CD14-positive monocyte (primary cell): ENCODE data around the gene STARD3. TPM values are rescaled to one million over a fixed set of nuclear protein-coding genes. Genes with fewer than 3 reads are reported as not detected.

Source experiments
- DNase-seq, 3 donors: peaks; one replicate each; pipeline ENCODE4 v3.0.0-alpha.2; 2011 to 2022
- H2AFZ ChIP-seq: 2 replicates; pipeline ENCODE4 v1.6.0; 2012; ENCODE audit warnings: mild to moderate bottlenecking, low read depth, low read length, inconsistent platforms; ENCODE audit not compliant: insufficient read depth, poor library complexity, severe bottlenecking
- H3K27ac ChIP-seq, 2 donors: 1 replicate in 1 of 2; 2 replicates in 1 of 2; pipeline ENCODE4 v1.5.1; 2012 to 2013; ENCODE audit warnings: low read length in 2 of 2, control low read depth in 1 of 2, inconsistent platforms in 1 of 2, low read depth in 1 of 2, mild to moderate bottlenecking in 1 of 2
- H3K27me3 ChIP-seq, 2 donors: one replicate each; pipeline versions ENCODE4 v1.6.0 to v1.6.1; 2011 to 2013; ENCODE audit warnings: low read length in 2 of 2; ENCODE audit not compliant: control insufficient read depth in 2 of 2, insufficient read depth in 2 of 2
- H3K36me3 ChIP-seq, 2 donors: replicated peaks in 1 of 2; 1 replicate in 1 of 2; 2 replicates in 1 of 2; pipeline versions ENCODE4 v1.5.1 to v1.6.1; 2012 to 2013; ENCODE audit warnings: low read length in 2 of 2, control low read depth in 1 of 2, inconsistent platforms in 1 of 2, mild to moderate bottlenecking in 1 of 2; ENCODE audit not compliant: insufficient read depth in 2 of 2, control insufficient read depth in 1 of 2
- H3K4me1 ChIP-seq, 2 donors: 1 replicate in 1 of 2; 2 replicates in 1 of 2; pipeline versions ENCODE4 v1.5.1 to v1.6.1; 2012 to 2013; ENCODE audit warnings: low read length in 2 of 2, control low read depth in 1 of 2, inconsistent platforms in 1 of 2, mild to moderate bottlenecking in 1 of 2, moderate library complexity in 1 of 2; ENCODE audit not compliant: insufficient read depth in 2 of 2, control insufficient read depth in 1 of 2
- H3K4me2 ChIP-seq: replicated peaks from 2 replicates; pipeline ENCODE3; 2012; ENCODE audit warnings: low read length, moderate library complexity, mild to moderate bottlenecking; ENCODE audit not compliant: poor library complexity, severe bottlenecking; ENCODE audit errors: extremely low read depth
- H3K4me3 ChIP-seq, 3 experiments: fragments of 200-600 bp in 1 of 3; sonication (generic) in 1 of 3; replicated peaks in 1 of 3; 1 replicate in 2 of 3; 2 replicates in 1 of 3; pipeline ENCODE4 v1.5.1; 2011 to 2013; ENCODE audit warnings: low read length in 3 of 3, mild to moderate bottlenecking in 3 of 3, control low read depth in 2 of 3, low read depth in 2 of 3, inconsistent platforms in 1 of 3, moderate library complexity in 1 of 3
- H3K79me2 ChIP-seq: 2 replicates; pipeline ENCODE4 v1.6.0; 2012; ENCODE audit warnings: mild to moderate bottlenecking, control low read depth, inconsistent platforms, low read length, moderate library complexity; ENCODE audit not compliant: insufficient read depth
- H3K9ac ChIP-seq: 2 replicates; pipeline ENCODE4 v1.6.0; 2017; ENCODE audit warnings: low read length, mild to moderate bottlenecking; ENCODE audit not compliant: insufficient read depth, poor library complexity, severe bottlenecking
- H3K9me3 ChIP-seq, 2 donors: replicated peaks in 1 of 2; 1 replicate in 1 of 2; 2 replicates in 1 of 2; pipeline versions ENCODE4 v1.5.1 to v1.6.1; 2012 to 2013; ENCODE audit warnings: low read length in 2 of 2, control low read depth in 1 of 2; ENCODE audit not compliant: control insufficient read depth in 1 of 2, insufficient read depth in 1 of 2
- H4K20me1 ChIP-seq: 2 replicates; pipeline ENCODE4 v1.6.0; 2012; ENCODE audit warnings: mild to moderate bottlenecking, low read length, control low read depth, moderate library complexity; ENCODE audit not compliant: insufficient read depth
- H3K27ac Mint-ChIP-seq, 7 donors: one replicate each; pipeline ENCODE4 v1.8.0; 2020; ENCODE audit warnings: mild to moderate bottlenecking in 7 of 7, mixed read lengths in 7 of 7, moderate library complexity in 6 of 7, inconsistent platforms in 2 of 7
- H3K27me3 Mint-ChIP-seq, 3 donors: one replicate each; pipeline ENCODE4 v1.8.0; 2021 to 2022; ENCODE audit warnings: low read depth in 3 of 3, mild to moderate bottlenecking in 3 of 3, mixed read lengths in 3 of 3, moderate library complexity in 3 of 3, inconsistent platforms in 1 of 3
- H3K36me3 Mint-ChIP-seq, 2 donors: one replicate each; pipeline ENCODE4 v1.8.0; 2020; ENCODE audit warnings: mixed read lengths in 2 of 2, inconsistent platforms in 1 of 2, mild to moderate bottlenecking in 1 of 2
- H3K4me1 Mint-ChIP-seq: one replicate; pipeline ENCODE4 v1.8.0; 2020; ENCODE audit warnings: mild to moderate bottlenecking, mixed read lengths
- H3K4me3 Mint-ChIP-seq, 2 donors: one replicate each; pipeline ENCODE4 v1.8.0; 2020; ENCODE audit warnings: mild to moderate bottlenecking in 2 of 2, mixed read lengths in 2 of 2, moderate library complexity in 1 of 2
- H3K9me3 Mint-ChIP-seq, 7 donors: one replicate each; pipeline ENCODE4 v1.8.0; 2020 to 2022; ENCODE audit warnings: mixed read lengths in 7 of 7, mild to moderate bottlenecking in 6 of 7, moderate library complexity in 6 of 7, inconsistent platforms in 2 of 7
- CTCF ChIP-seq: fragments of 200-600 bp; IDR thresholded peaks from one replicate; pipeline ENCODE4 v1.8.0; 2022; ENCODE audit warnings: antibody characterized with exemption, mild to moderate bottlenecking
- WGBS: methylation state at CpG from one replicate; pipeline ENCODE4 v1.1.5; 2013; ENCODE audit warnings: missing lambda C conversion rate; ENCODE audit not compliant: insufficient coverage; 5-methylcytosine and 5-hydroxymethylcytosine counted together
- intact Hi-C, 2 donors: fragments of 100-400 bp; cut with micrococcal nuclease; formaldehyde crosslinking; loops; one replicate each; pipeline versions ENCODE4 v1.15.0 to v1.15.1; 2023
- polyA plus RNA-seq, 3 donors: library from polyadenylated mRNA; depleted of rRNA in 1 of 3; unstranded in 2 of 3; stranded (reverse) in 1 of 3; fragments of 300-500 nt in 2 of 3; fragments of >200 nt in 1 of 3; fragmentation: Illumina TruSeq in 2 of 3; gene quantifications; 1 replicate in 2 of 3; 2 replicates in 1 of 3; pipeline ENCODE4 v1.2.3, GENCODE V29; 2012 to 2021

The STARD3 gene
- polyA plus RNA-seq, 3 donors = 35.1 to 114 (median 45.3) TPM

GRCh38 chr17:39671651-39672521 lies 34.9 kb downstream of the STARD3 start:
- peak overlapping the region in 1 of 7 donors; percentile 59 for H3K27ac Mint-ChIP-seq
- H3K27me3 Mint-ChIP-seq = peaks cover 37 to 62% (median 47%) of the 10 kb centered on the region in 3 donors
- Histone ChIP-seq H3K36me3 (no peaks in the 10 kb centered on the region), H3K9ac (no peak overlapping the region), H3K9me3 (peaks cover 0 to 3% of the 10 kb centered on the region in 2 donors), H3K27ac (no peak overlapping the region), H3K4me3 (no peak overlapping the region), H3K4me2 (no peak overlapping the region), H2AFZ (no peak overlapping the region), H3K79me2 (no peaks in the 10 kb centered on the region), H3K27me3 (peaks cover 10 to 47% of the 10 kb centered on the region in 2 donors), H3K4me1 (peaks cover 12 to 18% of the 10 kb centered on the region in 2 donors), H4K20me1 (no peaks in the 10 kb centered on the region)
- peak; percentile 45 for TF ChIP-seq CTCF
- peaks cover 0 to 6% (median 5%) of the 10 kb centered on the region in 7 donors for H3K9me3 Mint-ChIP-seq
- peak overlapping the region in 1 of 2 donors; percentile 24 for H3K4me3 Mint-ChIP-seq
- H3K4me1 Mint-ChIP-seq = peaks cover 22% of the 10 kb centered on the region
- peaks cover 0 to 3% of the 10 kb centered on the region in 2 donors for H3K36me3 Mint-ChIP-seq
- DNase-seq = no peak
- 52% methylated on average over 13 of the region's 19 CpGs for WGBS
- intact Hi-C loops = no loop called here

- Histone ChIP-seq H3K27ac (no peak overlapping the region), H3K9ac (no peak overlapping the region), H3K9me3 (no peaks in the 10 kb centered on the region), H3K27me3 (peaks cover 6 to 39% of the 10 kb centered on the region in 2 donors), H3K79me2 (no peaks in the 10 kb centered on the region), H3K4me3 (no peak overlapping the region), H4K20me1 (no peaks in the 10 kb centered on the region), H3K36me3 (no peaks in the 10 kb centered on the region), H3K4me1 (peaks cover 8 to 14% of the 10 kb centered on the region in 2 donors), H3K4me2 (no peak overlapping the region), H2AFZ (no peak overlapping the region)
- intact Hi-C loops = no loop called here
- H3K27me3 Mint-ChIP-seq = peaks cover 33 to 54% (median 39%) of the 10 kb centered on the region in 3 donors
- no peak for DNase-seq
- 91% methylated on average over 9 of the region's 15 CpGs for WGBS
- H3K36me3 Mint-ChIP-seq = peaks cover 3 to 9% of the 10 kb centered on the region in 2 donors
- peaks cover 22% of the 10 kb centered on the region for H3K4me1 Mint-ChIP-seq
- peak overlapping the region in 1 of 7 donors; percentile 13 for H3K27ac Mint-ChIP-seq
- TF ChIP-seq CTCF = peak; percentile 24
- H3K9me3 Mint-ChIP-seq = peaks cover 0 to 6% (median 2%) of the 10 kb centered on the region in 7 donors
- H3K4me3 Mint-ChIP-seq = no peak overlapping the region
Measured at GRCh38 chr17:39672522-39673334, 35.8 kb downstream of the STARD3 start.
